ENCODE measurements around the gene TRIM65.

TRIM65 gene

GRCh38 chr17:75937652-75938051 is 40.9 kb upstream of the TRIM65 start:
- no peak overlapping the region for H3K4me3 ChIP-seq (ENCODE audit: low read length)
- no peaks in the 10 kb centered on the region for H3K9me2 ChIP-seq (replicated peaks; ENCODE audit: control insufficient read depth, low read length)
- H3K79me2 ChIP-seq (ENCODE audit: control insufficient read depth, low read length): peaks cover 5% of the 10 kb centered on the region; the same call in 1 of the 2 replicates
- H3K36me3 ChIP-seq (ENCODE audit: control insufficient read depth, low read length): no peaks in the 10 kb centered on the region
- H3K4me1 ChIP-seq (ENCODE audit: control insufficient read depth, low read length): peaks cover 18% of the 10 kb centered on the region
- no peak overlapping the region for H3K27ac ChIP-seq (ENCODE audit: low read depth, low read length)
- H3K27me3 ChIP-seq (ENCODE audit: control insufficient read depth, low read length): no peaks in the 10 kb centered on the region
- no peak for TF ChIP-seq EZH2phosphoT487 (IDR thresholded peaks at IDR 0.05; ENCODE audit: borderline replicate concordance, low read length)
- no peak for TF ChIP-seq CTCF (IDR thresholded peaks at IDR 0.05; ENCODE audit: low read depth, low read length, poor library complexity, severe bottlenecking)
- H3K9me3 ChIP-seq (ENCODE audit: control insufficient read depth, insufficient read depth, low read length): no peaks in the 10 kb centered on the region
- no peaks in the 10 kb centered on the region for H4K20me1 ChIP-seq (ENCODE audit: control insufficient read depth, insufficient read depth, low read depth, low read length)
- H3F3A ChIP-seq (ENCODE audit: control insufficient read depth, insufficient read depth): no peaks in the 10 kb centered on the region
- H3K4me2 ChIP-seq (ENCODE audit: low read length): no peak overlapping the region

- H3F3A ChIP-seq (ENCODE audit: control insufficient read depth, insufficient read depth): no peaks in the 10 kb centered on the region
- H3K4me3 ChIP-seq (ENCODE audit: low read length): no peak overlapping the region
- H3K4me1 ChIP-seq (ENCODE audit: control insufficient read depth, low read length): no peaks in the 10 kb centered on the region
- H3K27ac ChIP-seq (ENCODE audit: low read depth, low read length): no peak overlapping the region
- no peaks in the 10 kb centered on the region for H3K79me2 ChIP-seq (ENCODE audit: control insufficient read depth, low read length)
- no peaks in the 10 kb centered on the region for H3K27me3 ChIP-seq (ENCODE audit: control insufficient read depth, low read length)
- no peaks in the 10 kb centered on the region for H4K20me1 ChIP-seq (ENCODE audit: control insufficient read depth, insufficient read depth, low read depth, low read length)
- H3K9me2 ChIP-seq (replicated peaks; ENCODE audit: control insufficient read depth, low read length): no peaks in the 10 kb centered on the region
- H3K9me3 ChIP-seq (ENCODE audit: control insufficient read depth, insufficient read depth, low read length): no peaks in the 10 kb centered on the region
- no peaks in the 10 kb centered on the region for H3K36me3 ChIP-seq (ENCODE audit: control insufficient read depth, low read length)
- TF ChIP-seq EZH2phosphoT487 (IDR thresholded peaks at IDR 0.05; ENCODE audit: borderline replicate concordance, low read length): no peak
- TF ChIP-seq CTCF (IDR thresholded peaks at IDR 0.05; ENCODE audit: low read depth, low read length, poor library complexity, severe bottlenecking): no peak
- H3K4me2 ChIP-seq (ENCODE audit: low read length): no peak overlapping the region
Observed at GRCh38 chr17:75933808-75934207, 37.1 kb upstream of the TRIM65 start.

GRCh38 chr17:75932852-75933251 is 36.1 kb upstream of the TRIM65 start:
- no peak for TF ChIP-seq EZH2phosphoT487 (IDR thresholded peaks at IDR 0.05; ENCODE audit: borderline replicate concordance, low read length)
- TF ChIP-seq CTCF (IDR thresholded peaks at IDR 0.05; ENCODE audit: low read depth, low read length, poor library complexity, severe bottlenecking): no peak
- Histone ChIP-seq H3K4me3 (ENCODE audit: low read length) (no peak overlapping the region), H3K27me3 (ENCODE audit: control insufficient read depth, low read length) (no peaks in the 10 kb centered on the region), H3F3A (ENCODE audit: control insufficient read depth, insufficient read depth) (no peaks in the 10 kb centered on the region), H3K79me2 (ENCODE audit: control insufficient read depth, low read length) (no peaks in the 10 kb centered on the region), H3K27ac (ENCODE audit: low read depth, low read length) (no peak overlapping the region), H4K20me1 (ENCODE audit: control insufficient read depth, insufficient read depth, low read depth, low read length) (no peaks in the 10 kb centered on the region), H3K9me3 (ENCODE audit: control insufficient read depth, insufficient read depth, low read length) (no peaks in the 10 kb centered on the region), H3K36me3 (ENCODE audit: control insufficient read depth, low read length) (no peaks in the 10 kb centered on the region), H3K4me1 (ENCODE audit: control insufficient read depth, low read length) (no peaks in the 10 kb centered on the region), H3K4me2 (ENCODE audit: low read length) (no peak overlapping the region), H3K9me2 (replicated peaks; ENCODE audit: control insufficient read depth, low read length) (no peaks in the 10 kb centered on the region)

- Histone ChIP-seq H3K4me1 (ENCODE audit: control insufficient read depth, low read length) (no peaks in the 10 kb centered on the region; the same call in 1 of the 2 replicates), H3K79me2 (ENCODE audit: control insufficient read depth, low read length) (no peaks in the 10 kb centered on the region), H3K27me3 (ENCODE audit: control insufficient read depth, low read length) (no peaks in the 10 kb centered on the region), H3K9me3 (ENCODE audit: control insufficient read depth, insufficient read depth, low read length) (no peaks in the 10 kb centered on the region), H3F3A (ENCODE audit: control insufficient read depth, insufficient read depth) (no peaks in the 10 kb centered on the region), H3K4me3 (ENCODE audit: low read length) (no peak overlapping the region), H4K20me1 (ENCODE audit: control insufficient read depth, insufficient read depth, low read depth, low read length) (no peaks in the 10 kb centered on the region), H3K36me3 (ENCODE audit: control insufficient read depth, low read length) (peaks cover 5% of the 10 kb centered on the region), H3K27ac (ENCODE audit: low read depth, low read length) (no peak overlapping the region), H3K9me2 (replicated peaks; ENCODE audit: control insufficient read depth, low read length) (no peaks in the 10 kb centered on the region), H3K4me2 (ENCODE audit: low read length) (no peak overlapping the region)
- TF ChIP-seq EZH2phosphoT487 (IDR thresholded peaks at IDR 0.05; ENCODE audit: borderline replicate concordance, low read length) (no peak), CTCF (IDR thresholded peaks at IDR 0.05; ENCODE audit: low read depth, low read length, poor library complexity, severe bottlenecking) (no peak)
Observed at GRCh38 chr17:75931062-75931461, 34.3 kb upstream of the TRIM65 start.

Measured in DOHH2 (cell line).